Natural killer cell (primary cell): ENCODE results near the gene JDP2. TPM values are rescaled to one million over a fixed set of nuclear protein-coding genes. Genes with fewer than 3 reads are reported as not detected.

ENCODE experiments used
- ATAC-seq, 3 donors: fragments of 150-1000 bp in 2 of 3; fragments of 200-7000 bp in 1 of 3; cut with Tn5 transposase; 1 replicate in 1 of 3; 2 replicates in 2 of 3; pipeline ENCODE4 v1.10.0; 2021; ENCODE audit warnings: mild to moderate bottlenecking in 2 of 3, moderate library complexity in 2 of 3
- DNase-seq, 2 donors: peaks; one replicate each; pipeline versions ENCODE4 v3.0.0 to v3.0.0-alpha.2; 2013 to 2021; ENCODE audit warnings: mixed read lengths in 1 of 2
- H3K27ac ChIP-seq: one replicate; pipeline ENCODE4 v1.5.1; 2013; ENCODE audit warnings: mild to moderate bottlenecking, low read length
- H3K27me3 ChIP-seq: one replicate; pipeline ENCODE4 v1.6.1; 2013; ENCODE audit warnings: low read length; ENCODE audit not compliant: control insufficient read depth, insufficient read depth
- H3K36me3 ChIP-seq: one replicate; pipeline ENCODE4 v1.6.1; 2013; ENCODE audit warnings: low read length; ENCODE audit not compliant: control insufficient read depth, insufficient read depth
- H3K4me1 ChIP-seq: one replicate; pipeline ENCODE4 v1.6.1; 2013; ENCODE audit warnings: low read length; ENCODE audit not compliant: control insufficient read depth, insufficient read depth
- H3K4me3 ChIP-seq: one replicate; pipeline ENCODE4 v1.5.1; 2013; ENCODE audit warnings: low read length
- H3K9me3 ChIP-seq: one replicate; pipeline ENCODE4 v1.6.1; 2013; ENCODE audit warnings: low read length; ENCODE audit not compliant: control insufficient read depth, insufficient read depth
- H3K27ac Mint-ChIP-seq, 2 donors: one replicate each; pipeline ENCODE4 v1.8.0; 2022; ENCODE audit warnings: mild to moderate bottlenecking in 2 of 2, mixed read lengths in 2 of 2, moderate library complexity in 1 of 2
- H3K27me3 Mint-ChIP-seq, 2 donors: one replicate each; pipeline ENCODE4 v1.8.0; 2022; ENCODE audit warnings: low read depth in 2 of 2, mixed read lengths in 2 of 2
- H3K36me3 Mint-ChIP-seq: one replicate; pipeline ENCODE4 v1.8.0; 2022; ENCODE audit warnings: mixed read lengths
- H3K4me1 Mint-ChIP-seq, 2 donors: one replicate each; pipeline ENCODE4 v1.8.0; 2022; ENCODE audit warnings: mixed read lengths in 2 of 2
- H3K4me3 Mint-ChIP-seq: one replicate; pipeline ENCODE4 v1.8.0; 2022; ENCODE audit warnings: mild to moderate bottlenecking, moderate library complexity, mixed read lengths
- H3K9me3 Mint-ChIP-seq, 2 donors: one replicate each; pipeline ENCODE4 v1.8.0; 2022; ENCODE audit warnings: mixed read lengths in 2 of 2
- WGBS: methylation state at CpG from one replicate; pipeline ENCODE4 v1.1.7; 2013; ENCODE audit warnings: missing lambda C conversion rate; ENCODE audit not compliant: insufficient coverage; 5-methylcytosine and 5-hydroxymethylcytosine counted together
- intact Hi-C: fragments of 100-400 bp; cut with micrococcal nuclease; formaldehyde crosslinking; loops from one replicate; pipeline ENCODE4 v1.14.2; 2022
- total RNA-seq, 4 donors: library from RNA; stranded (reverse); fragments of 120-200 nt in 1 of 4; gene quantifications; one replicate each; pipeline versions ENCODE4 v1.2.3 to v1.2.4, GENCODE V29; 2013 to 2022
- TF ChIP-seq, protein P1 (sequence below): fragments of 200-600 bp; IDR thresholded peaks from one replicate; pipeline ENCODE4 v1.8.0; 2022; ENCODE audit warnings: antibody characterized with exemption

JDP2 gene
- total RNA-seq, 3 donors from 2014 or later (not counting 1 experiment from before 2014, with no cell fraction given) = 1.9 to 10.5 (median 3.2) TPM

GRCh38 chr14:75440733-75441477, 13.1 kb downstream of the JDP2 start:
- Mint-ChIP-seq H3K27me3 (peaks cover 0 to 10% of the 10 kb centered on the region in 2 donors), H3K4me1 (no peaks in the 10 kb centered on the region), H3K4me3 (no peak overlapping the region), H3K9me3 (no peaks in the 10 kb centered on the region), H3K36me3 (no peaks in the 10 kb centered on the region), H3K27ac (no peak overlapping the region)
- H3K27ac ChIP-seq = no peak overlapping the region
- 95% methylated on average over 14 of the region's 14 CpGs for WGBS
- no peak for ATAC-seq
- TF ChIP-seq, protein P1, sequence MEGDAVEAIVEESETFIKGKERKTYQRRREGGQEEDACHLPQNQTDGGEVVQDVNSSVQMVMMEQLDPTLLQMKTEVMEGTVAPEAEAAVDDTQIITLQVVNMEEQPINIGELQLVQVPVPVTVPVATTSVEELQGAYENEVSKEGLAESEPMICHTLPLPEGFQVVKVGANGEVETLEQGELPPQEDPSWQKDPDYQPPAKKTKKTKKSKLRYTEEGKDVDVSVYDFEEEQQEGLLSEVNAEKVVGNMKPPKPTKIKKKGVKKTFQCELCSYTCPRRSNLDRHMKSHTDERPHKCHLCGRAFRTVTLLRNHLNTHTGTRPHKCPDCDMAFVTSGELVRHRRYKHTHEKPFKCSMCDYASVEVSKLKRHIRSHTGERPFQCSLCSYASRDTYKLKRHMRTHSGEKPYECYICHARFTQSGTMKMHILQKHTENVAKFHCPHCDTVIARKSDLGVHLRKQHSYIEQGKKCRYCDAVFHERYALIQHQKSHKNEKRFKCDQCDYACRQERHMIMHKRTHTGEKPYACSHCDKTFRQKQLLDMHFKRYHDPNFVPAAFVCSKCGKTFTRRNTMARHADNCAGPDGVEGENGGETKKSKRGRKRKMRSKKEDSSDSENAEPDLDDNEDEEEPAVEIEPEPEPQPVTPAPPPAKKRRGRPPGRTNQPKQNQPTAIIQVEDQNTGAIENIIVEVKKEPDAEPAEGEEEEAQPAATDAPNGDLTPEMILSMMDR = no peak
- H3K4me3 ChIP-seq = no peak overlapping the region
- no peak for DNase-seq
- no peaks in the 10 kb centered on the region for H3K36me3 ChIP-seq
- no peaks in the 10 kb centered on the region for H3K4me1 ChIP-seq
- H3K27me3 ChIP-seq = no peaks in the 10 kb centered on the region
- intact Hi-C loops = no loop called here
- no peaks in the 10 kb centered on the region for H3K9me3 ChIP-seq

DNA sequence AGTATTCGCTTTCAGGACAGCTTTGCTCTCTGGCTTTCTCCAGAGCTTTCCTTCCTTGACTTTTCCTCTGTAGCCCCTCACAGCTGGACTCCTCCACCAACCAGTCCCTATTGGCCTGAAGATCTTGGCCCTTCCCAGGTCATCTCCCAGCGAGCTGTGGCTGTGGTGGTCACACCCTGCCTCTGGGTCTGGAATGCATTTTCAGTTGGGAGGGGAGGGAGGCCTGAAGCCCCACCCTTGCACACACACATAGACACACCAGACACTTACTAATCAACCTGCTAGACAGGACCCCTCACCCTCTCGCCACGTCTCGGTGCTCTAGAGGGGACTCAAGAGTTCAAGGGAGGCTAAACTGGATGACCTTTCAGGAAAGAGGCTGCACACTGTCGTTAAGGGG, 13.9 kb downstream of the JDP2 start:
- H3K36me3 Mint-ChIP-seq = no peaks in the 10 kb centered on the region
- intact Hi-C loops = no loop called here
- Histone ChIP-seq H3K4me3 (no peak overlapping the region), H3K9me3 (no peaks in the 10 kb centered on the region), H3K27ac (no peak overlapping the region), H3K27me3 (no peaks in the 10 kb centered on the region), H3K36me3 (no peaks in the 10 kb centered on the region), H3K4me1 (no peaks in the 10 kb centered on the region)
- H3K9me3 Mint-ChIP-seq = no peaks in the 10 kb centered on the region
- WGBS = 92% methylated on average over 5 of the region's 6 CpGs
- peaks cover 0 to 10% of the 10 kb centered on the region in 2 donors for H3K27me3 Mint-ChIP-seq
- no peak overlapping the region for H3K27ac Mint-ChIP-seq
- H3K4me1 Mint-ChIP-seq = peaks cover 0 to 6% of the 10 kb centered on the region in 2 donors
- DNase-seq (no peak), ATAC-seq (no peak)
- H3K4me3 Mint-ChIP-seq = no peak overlapping the region
- TF ChIP-seq, protein P1 = no peak

- no peaks in the 10 kb centered on the region for H3K36me3 ChIP-seq
These were observed 14.3 kb downstream of the JDP2 start for GRCh38 chr14:75442166-75442565.

More at GRCh38 chr14:75442166-75442565, 14.3 kb downstream of the JDP2 start:
- Mint-ChIP-seq H3K36me3 (no peaks in the 10 kb centered on the region), H3K27me3 (peaks cover 0 to 10% of the 10 kb centered on the region in 2 donors), H3K4me1 (peaks cover 0 to 7% of the 10 kb centered on the region in 2 donors), H3K27ac (no peak overlapping the region), H3K4me3 (no peak overlapping the region), H3K9me3 (no peaks in the 10 kb centered on the region)
- DNase-seq = no peak
- no peak for ATAC-seq
- Histone ChIP-seq H3K27me3 (no peaks in the 10 kb centered on the region), H3K9me3 (no peaks in the 10 kb centered on the region), H3K4me3 (no peak overlapping the region), H3K4me1 (no peaks in the 10 kb centered on the region), H3K27ac (no peak overlapping the region)
- TF ChIP-seq, protein P1 = no peak
- 99% methylated on average over 3 of the region's 4 CpGs for WGBS
- intact Hi-C loops = no loop called here
